K562 (cell line): ENCODE data around the gene METRN. TPM values are rescaled to one million over a fixed set of nuclear protein-coding genes. Genes with fewer than 3 reads are reported as not detected.

Experiments
- FIP1L1 ChIP-seq: fragments of 200-400 bp; formaldehyde crosslinking; IDR thresholded peaks from 2 replicates; pipeline ENCODE4 v1.6.1; 2018; ENCODE audit warnings: mild to moderate bottlenecking, low read depth, low read length; ENCODE audit not compliant: poor library complexity, severe bottlenecking
- GABPB2 ChIP-seq: fragments of 250-450 bp; sonication (Bioruptor Pico); conservative IDR thresholded peaks from 2 replicates; pipeline ENCODE4 v1.5.1; 2021; ENCODE audit warnings: mild to moderate bottlenecking
- MIER1 ChIP-seq: fragments of 450-650 bp; IDR thresholded peaks from 2 replicates; pipeline ENCODE4 v1.6.1; 2016; ENCODE audit warnings: antibody characterized with exemption, mild to moderate bottlenecking, low read depth
- PYGO2 ChIP-seq: fragments of 450-650 bp; IDR thresholded peaks from 2 replicates; pipeline ENCODE4 v1.6.1; 2016; ENCODE audit warnings: mild to moderate bottlenecking, missing genetic modification characterization, moderate library complexity, missing compliant biosample characterization
- RAD51 ChIP-seq: fragments of 450-650 bp; IDR thresholded peaks from 2 replicates; pipeline ENCODE4 v1.7.1; 2016; ENCODE audit warnings: low read depth, mild to moderate bottlenecking, borderline replicate concordance
- SMC3 ChIP-seq: conservative IDR thresholded peaks from 2 replicates; pipeline ENCODE4 v1.6.1; 2011; ENCODE audit warnings: low read depth, low read length, improper control_type of control experiment; ENCODE audit not compliant: insufficient read depth
- TEAD1 ChIP-seq, 2 experiments: fragments of 450-650 bp in 1 of 2; sonication (generic) in 1 of 2; formaldehyde crosslinking; IDR thresholded peaks; 2 replicates each; pipeline versions ENCODE4 v1.4.0 to v1.8.0; 2020 to 2022; ENCODE audit warnings: mild to moderate bottlenecking in 2 of 2, missing genetic modification reagents in 1 of 2
- TGIF2 ChIP-seq: sonication (generic); formaldehyde crosslinking; IDR thresholded peaks from 2 replicates; pipeline ENCODE4 v1.8.1; 2022; ENCODE audit warnings: mild to moderate bottlenecking, missing genetic modification reagents, moderate library complexity
- ZNF384 ChIP-seq: IDR thresholded peaks from 2 replicates; pipeline ENCODE4 v1.6.1; 2012; ENCODE audit warnings: low read depth, low read length, improper control_type of control experiment
- ZNF696 ChIP-seq: fragments of 250-450 bp; sonication (Bioruptor Pico); conservative IDR thresholded peaks from 2 replicates; pipeline ENCODE4 v1.4.0; 2020; ENCODE audit warnings: mild to moderate bottlenecking, moderate library complexity
- polyA plus RNA-seq, 8 experiments: library from polyadenylated mRNA; depleted of rRNA in 4 of 8; stranded (reverse) in 5 of 8; unstranded in 3 of 8; fragments of >200 nt; fragmentation: Nextera tagmentation in 2 of 8; fragmentation: Illumina TruSeq in 1 of 8; extraction: Ambion mirVana in 2 of 8; extraction: Trizol in 1 of 8; gene quantifications; 2 replicates each; pipeline versions ENCODE4 v1.2.1 to v1.2.3, GENCODE V29; 2011 to 2014; ENCODE audit warnings: inconsistent platforms in 1 of 8, missing spikeins in 1 of 8
- total RNA-seq, 7 experiments: library from RNA; depleted of rRNA in 6 of 7; stranded (reverse); fragments of >200 nt in 6 of 7; fragmentation: Illumina TruSeq in 2 of 7; extraction: Trizol in 2 of 7; gene quantifications; 2 replicates each; pipeline versions ENCODE4 v1.2.1 to v1.2.3, GENCODE V29; 2011 to 2021; ENCODE audit warnings: low replicate concordance in 1 of 7
- TF ChIP-seq, protein P1 (sequence below), 2 experiments: fragments of 150-350 bp in 1 of 2; IDR thresholded peaks; 2 replicates each; pipeline ENCODE4 v1.6.1; 2012 to 2016; ENCODE audit warnings: low read depth in 2 of 2, low read length in 2 of 2, mild to moderate bottlenecking in 1 of 2, moderate library complexity in 1 of 2
- TF ChIP-seq, protein P2 (sequence below): fragments of 450-650 bp; formaldehyde crosslinking; IDR thresholded peaks from 2 replicates; pipeline ENCODE4 v1.4.0; 2022; ENCODE audit warnings: missing genetic modification characterization
- TF ChIP-seq, protein P3 (sequence below): sonication (generic); formaldehyde crosslinking; IDR thresholded peaks from 2 replicates; pipeline ENCODE4 v1.5.0; 2020; ENCODE audit warnings: missing genetic modification reagents
- TF ChIP-seq, protein P4 (sequence below), 2 experiments: fragments of 200-800 bp in 1 of 2; sonication (Bioruptor generic) in 1 of 2; sonication (generic) in 1 of 2; formaldehyde crosslinking in 1 of 2; IDR thresholded peaks in 1 of 2; conservative IDR thresholded peaks in 1 of 2; 2 replicates each; pipeline versions ENCODE4 v1.5.0 to v1.6.1; 2016 to 2020; ENCODE audit warnings: missing compliant biosample characterization in 1 of 2, missing genetic modification characterization in 1 of 2, missing genetic modification reagents in 1 of 2
- TF ChIP-seq, protein P5 (sequence below): sonication (generic); formaldehyde crosslinking; IDR thresholded peaks from 2 replicates; pipeline ENCODE4 v1.9.0; 2022; ENCODE audit warnings: mild to moderate bottlenecking, missing genetic modification reagents

METRN gene
- total and polyA plus RNA-seq, 9 of the 15 experiments (the other 6 are each of a cell fraction or from before 2014, with no cell fraction given): 0.20 to 89.8 (median 15.4) TPM

DNA sequence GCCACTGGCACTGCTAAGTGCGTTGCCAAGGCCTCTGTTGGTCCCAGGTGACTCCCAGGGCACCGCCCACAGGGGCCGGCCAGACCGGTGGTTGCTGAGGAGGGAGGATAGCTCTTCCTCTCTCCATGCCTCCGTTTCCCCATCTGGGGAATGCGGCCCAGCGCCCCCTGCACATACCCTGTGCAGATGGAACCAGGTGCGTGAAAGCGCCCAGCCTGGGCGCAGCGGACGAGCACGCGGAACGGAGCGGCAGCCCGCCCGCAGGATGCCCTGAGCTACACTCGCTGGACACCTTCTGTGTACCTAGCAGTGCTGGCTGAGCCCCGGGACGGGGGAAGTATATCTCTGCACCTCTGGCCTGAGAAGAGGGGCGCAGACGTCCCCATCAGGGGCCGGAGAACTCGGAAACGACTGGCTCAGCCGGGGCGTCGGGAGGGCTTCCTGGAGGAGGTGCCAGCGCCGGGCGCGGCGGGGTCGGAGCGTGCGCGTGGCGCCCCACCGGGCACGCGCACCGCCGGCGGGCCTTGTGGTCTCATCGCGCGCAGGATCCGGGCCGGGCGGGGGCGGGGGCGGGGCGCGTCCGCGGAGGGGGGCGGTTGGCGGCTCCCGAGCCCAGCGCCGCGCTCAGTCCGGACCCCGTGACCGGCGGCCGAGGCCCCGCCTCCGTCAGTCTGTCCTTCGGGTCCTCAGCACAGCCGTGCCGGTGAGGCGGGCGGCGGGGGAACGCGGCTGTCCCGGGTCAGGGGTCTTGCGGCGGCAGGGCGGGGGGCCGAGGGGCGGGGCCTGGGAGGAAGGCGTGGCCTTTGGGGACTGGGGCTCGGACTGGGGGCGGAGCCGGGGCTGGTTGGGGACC is 11.7 kb downstream of the METRN start, which contains the start of the genes CCDC78 and HAGHL (continued):
- TF ChIP-seq, protein P1, sequence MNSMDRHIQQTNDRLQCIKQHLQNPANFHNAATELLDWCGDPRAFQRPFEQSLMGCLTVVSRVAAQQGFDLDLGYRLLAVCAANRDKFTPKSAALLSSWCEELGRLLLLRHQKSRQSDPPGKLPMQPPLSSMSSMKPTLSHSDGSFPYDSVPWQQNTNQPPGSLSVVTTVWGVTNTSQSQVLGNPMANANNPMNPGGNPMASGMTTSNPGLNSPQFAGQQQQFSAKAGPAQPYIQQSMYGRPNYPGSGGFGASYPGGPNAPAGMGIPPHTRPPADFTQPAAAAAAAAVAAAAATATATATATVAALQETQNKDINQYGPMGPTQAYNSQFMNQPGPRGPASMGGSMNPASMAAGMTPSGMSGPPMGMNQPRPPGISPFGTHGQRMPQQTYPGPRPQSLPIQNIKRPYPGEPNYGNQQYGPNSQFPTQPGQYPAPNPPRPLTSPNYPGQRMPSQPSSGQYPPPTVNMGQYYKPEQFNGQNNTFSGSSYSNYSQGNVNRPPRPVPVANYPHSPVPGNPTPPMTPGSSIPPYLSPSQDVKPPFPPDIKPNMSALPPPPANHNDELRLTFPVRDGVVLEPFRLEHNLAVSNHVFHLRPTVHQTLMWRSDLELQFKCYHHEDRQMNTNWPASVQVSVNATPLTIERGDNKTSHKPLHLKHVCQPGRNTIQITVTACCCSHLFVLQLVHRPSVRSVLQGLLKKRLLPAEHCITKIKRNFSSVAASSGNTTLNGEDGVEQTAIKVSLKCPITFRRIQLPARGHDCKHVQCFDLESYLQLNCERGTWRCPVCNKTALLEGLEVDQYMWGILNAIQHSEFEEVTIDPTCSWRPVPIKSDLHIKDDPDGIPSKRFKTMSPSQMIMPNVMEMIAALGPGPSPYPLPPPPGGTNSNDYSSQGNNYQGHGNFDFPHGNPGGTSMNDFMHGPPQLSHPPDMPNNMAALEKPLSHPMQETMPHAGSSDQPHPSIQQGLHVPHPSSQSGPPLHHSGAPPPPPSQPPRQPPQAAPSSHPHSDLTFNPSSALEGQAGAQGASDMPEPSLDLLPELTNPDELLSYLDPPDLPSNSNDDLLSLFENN (IDR thresholded peaks at IDR 0.05; ENCODE audit: low read depth in 2 of 2, low read length in 2 of 2): no peak
- TF ChIP-seq FIP1L1 (peak; percentile 45), ZNF384 (no peak), SMC3 (no peak), ZNF696 (CRISPR knock-in tag) (no peak), GABPB2 (CRISPR knock-in tag) (no peak), MIER1 (no peak), PYGO2 (tag) (no peak), RAD51 (no peak), TGIF2 (CRISPR knock-in tag) (no peak), TEAD1 (CRISPR knock-in tag; IDR thresholded peaks at IDR 0.05) (no peak)
- TF ChIP-seq, protein P2, sequence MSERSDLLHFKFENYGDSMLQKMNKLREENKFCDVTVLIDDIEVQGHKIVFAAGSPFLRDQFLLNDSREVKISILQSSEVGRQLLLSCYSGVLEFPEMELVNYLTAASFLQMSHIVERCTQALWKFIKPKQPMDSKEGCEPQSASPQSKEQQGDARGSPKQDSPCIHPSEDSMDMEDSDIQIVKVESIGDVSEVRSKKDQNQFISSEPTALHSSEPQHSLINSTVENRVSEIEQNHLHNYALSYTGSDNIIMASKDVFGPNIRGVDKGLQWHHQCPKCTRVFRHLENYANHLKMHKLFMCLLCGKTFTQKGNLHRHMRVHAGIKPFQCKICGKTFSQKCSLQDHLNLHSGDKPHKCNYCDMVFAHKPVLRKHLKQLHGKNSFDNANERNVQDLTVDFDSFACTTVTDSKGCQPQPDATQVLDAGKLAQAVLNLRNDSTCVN (CRISPR knock-in tag): no peak
- TF ChIP-seq, protein P3, sequence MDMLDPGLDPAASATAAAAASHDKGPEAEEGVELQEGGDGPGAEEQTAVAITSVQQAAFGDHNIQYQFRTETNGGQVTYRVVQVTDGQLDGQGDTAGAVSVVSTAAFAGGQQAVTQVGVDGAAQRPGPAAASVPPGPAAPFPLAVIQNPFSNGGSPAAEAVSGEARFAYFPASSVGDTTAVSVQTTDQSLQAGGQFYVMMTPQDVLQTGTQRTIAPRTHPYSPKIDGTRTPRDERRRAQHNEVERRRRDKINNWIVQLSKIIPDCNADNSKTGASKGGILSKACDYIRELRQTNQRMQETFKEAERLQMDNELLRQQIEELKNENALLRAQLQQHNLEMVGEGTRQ (CRISPR knock-in tag): peak; percentile 53
- TF ChIP-seq, protein P4, sequence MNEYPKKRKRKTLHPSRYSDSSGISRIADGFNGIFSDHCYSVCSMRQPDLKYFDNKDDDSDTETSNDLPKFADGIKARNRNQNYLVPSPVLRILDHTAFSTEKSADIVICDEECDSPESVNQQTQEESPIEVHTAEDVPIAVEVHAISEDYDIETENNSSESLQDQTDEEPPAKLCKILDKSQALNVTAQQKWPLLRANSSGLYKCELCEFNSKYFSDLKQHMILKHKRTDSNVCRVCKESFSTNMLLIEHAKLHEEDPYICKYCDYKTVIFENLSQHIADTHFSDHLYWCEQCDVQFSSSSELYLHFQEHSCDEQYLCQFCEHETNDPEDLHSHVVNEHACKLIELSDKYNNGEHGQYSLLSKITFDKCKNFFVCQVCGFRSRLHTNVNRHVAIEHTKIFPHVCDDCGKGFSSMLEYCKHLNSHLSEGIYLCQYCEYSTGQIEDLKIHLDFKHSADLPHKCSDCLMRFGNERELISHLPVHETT (CRISPR knock-in tag; conservative IDR thresholded peaks at IDR 0.05 in 1 of 2, IDR thresholded peaks at IDR 0.05 in 1 of 2): peak in 1 of 2 experiments; percentile 79; a peak in 1 of 4 replicates
- TF ChIP-seq, protein P5, sequence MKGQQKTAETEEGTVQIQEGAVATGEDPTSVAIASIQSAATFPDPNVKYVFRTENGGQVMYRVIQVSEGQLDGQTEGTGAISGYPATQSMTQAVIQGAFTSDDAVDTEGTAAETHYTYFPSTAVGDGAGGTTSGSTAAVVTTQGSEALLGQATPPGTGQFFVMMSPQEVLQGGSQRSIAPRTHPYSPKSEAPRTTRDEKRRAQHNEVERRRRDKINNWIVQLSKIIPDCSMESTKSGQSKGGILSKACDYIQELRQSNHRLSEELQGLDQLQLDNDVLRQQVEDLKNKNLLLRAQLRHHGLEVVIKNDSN (CRISPR knock-in tag): no peak
